Activated CD4-positive, alpha-beta T cell treated with anti-CD3 and anti-CD28 coated beads for 48 hours (primary cell): ENCODE measurements around the gene SH3RF3.

Experiments used
- DNase-seq: peaks from one replicate; pipeline ENCODE4 v3.0.0-alpha.2; 2020

The SH3RF3 gene

DNA sequence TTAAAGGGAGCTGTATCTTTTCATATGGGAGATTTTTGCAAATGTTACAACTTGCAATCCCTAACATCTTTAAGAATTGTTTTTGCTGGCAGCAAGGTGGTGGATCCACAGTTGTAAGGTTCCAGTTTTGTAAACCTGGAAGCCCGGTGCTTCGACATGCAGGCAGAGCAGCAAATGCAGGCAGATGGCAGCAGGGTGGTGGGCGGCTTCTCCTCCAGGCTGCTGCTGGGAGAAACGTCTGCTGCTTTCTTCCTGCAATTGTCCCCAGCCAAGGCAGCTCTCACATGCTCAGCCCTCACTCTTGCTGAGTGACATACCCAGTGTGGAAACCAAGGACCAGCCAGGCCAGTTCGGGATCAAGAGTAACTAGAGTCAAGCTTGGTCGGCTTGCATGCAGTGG lies 318.8 kb downstream of the SH3RF3 start:
- DNase-seq = no peak

DNA sequence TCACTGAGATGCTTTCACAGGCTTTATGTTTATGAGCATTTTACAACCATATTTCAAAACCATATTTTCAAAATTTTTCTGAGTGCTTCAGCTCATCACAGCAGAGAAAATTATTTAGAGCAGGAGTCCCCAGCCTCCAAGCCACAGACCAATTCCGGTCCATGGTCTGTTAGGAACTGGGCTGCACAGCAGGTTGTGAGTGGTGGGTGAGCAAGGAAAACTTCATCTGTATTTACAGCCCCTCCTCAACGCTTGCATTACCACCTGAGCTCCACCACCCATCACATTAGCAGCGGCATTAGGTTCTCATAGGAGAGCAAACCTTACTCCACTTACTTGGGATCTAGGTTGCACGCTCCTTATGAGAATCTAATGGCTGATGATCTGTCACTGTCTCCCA lies 319.2 kb downstream of the SH3RF3 start:
- no peak for DNase-seq

DNA sequence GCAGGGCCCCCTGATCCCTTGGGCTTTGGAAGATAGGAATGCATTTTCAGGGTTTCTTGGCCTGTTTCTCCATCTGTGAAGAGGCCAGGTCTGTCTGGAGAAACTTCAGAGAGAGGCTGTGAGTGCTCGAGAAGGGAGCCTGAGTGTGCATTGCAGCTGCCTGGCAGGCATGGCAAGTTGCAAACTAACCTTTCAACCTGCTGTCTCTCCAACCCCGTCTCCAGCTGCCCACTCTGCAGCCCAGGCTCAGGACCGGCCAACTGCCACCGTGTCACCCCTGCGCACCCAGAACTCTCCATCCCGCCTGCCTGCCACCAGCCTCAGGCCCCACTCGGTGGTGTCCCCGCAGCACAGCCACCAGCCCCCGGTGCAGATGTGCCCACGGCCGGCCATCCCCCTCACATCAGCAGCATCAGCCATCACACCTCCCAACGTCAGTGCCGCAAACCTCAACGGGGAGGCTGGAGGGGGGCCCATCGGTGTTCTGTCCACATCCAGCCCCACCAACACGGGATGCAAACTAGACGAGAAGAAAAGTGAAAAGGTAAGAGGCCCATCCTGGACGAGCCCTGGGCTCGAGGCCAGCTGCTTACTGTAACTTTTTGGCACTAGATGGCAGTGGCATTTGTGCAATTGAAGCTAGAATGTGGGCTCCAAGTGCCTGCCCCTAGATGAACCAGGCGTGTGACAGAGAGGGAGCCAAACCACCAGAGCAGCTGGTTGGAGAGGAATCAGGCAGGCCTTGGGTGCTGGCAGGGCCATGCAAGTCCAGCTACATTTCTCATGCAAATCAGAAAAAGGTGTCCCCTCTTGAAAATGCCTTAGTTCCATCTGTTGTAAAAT lies 320.2 kb downstream of the SH3RF3 start:
- DNase-seq = no peak

DNA sequence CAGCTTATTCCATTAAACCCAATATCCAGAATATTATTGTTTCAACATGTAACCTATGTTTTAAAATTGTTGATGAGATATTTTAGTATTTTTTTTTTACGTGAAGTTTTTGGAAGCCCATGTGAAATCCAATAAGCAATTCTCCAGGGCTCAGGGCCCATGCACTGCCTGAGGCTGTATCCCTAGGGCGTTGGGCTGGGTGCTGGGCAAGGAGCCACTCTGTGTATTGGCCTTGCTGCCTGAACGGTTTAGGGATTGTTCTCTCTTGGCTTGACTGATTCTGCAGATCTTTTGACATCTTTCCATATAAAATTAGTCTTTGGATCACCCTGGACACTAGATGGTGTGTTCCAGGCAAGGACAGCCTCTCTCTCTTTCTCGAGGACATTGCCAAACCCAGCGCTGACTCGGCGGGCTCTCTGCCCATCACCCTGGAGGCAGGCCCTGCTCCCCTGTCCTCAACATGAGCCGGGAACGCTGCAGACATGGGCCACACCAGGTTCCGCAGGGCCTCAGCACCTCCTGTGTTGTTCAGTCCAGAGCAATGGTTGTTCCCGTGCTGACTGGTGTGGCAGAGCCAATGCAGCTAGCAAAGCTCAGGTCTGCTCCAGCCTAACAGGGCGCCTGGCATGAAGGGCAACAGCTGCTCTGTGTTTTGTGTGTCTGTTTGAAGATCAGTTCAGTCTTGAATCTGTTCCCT lies 321.7 kb downstream of the SH3RF3 start:
- no peak for DNase-seq

DNA sequence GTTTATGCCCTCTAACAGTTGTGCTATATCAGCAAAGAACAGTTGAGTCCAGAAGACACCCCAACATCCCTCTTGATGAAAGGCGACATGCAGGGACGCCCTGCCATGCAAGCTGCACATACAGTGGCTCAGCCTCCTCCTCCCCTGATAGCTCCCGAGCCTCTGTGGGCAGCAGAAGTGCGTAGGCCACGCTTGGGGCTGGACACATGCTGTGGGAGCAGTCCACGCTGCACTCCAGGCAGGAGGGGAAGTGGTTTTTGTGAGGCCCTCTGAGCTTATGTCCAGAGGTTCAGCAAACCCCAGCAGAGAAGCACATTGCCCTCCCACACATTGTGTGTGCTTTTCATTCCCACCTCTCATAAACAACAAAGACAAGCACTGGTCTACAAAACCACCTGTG lies 322.7 kb downstream of the SH3RF3 start:
- no peak for DNase-seq

DNA sequence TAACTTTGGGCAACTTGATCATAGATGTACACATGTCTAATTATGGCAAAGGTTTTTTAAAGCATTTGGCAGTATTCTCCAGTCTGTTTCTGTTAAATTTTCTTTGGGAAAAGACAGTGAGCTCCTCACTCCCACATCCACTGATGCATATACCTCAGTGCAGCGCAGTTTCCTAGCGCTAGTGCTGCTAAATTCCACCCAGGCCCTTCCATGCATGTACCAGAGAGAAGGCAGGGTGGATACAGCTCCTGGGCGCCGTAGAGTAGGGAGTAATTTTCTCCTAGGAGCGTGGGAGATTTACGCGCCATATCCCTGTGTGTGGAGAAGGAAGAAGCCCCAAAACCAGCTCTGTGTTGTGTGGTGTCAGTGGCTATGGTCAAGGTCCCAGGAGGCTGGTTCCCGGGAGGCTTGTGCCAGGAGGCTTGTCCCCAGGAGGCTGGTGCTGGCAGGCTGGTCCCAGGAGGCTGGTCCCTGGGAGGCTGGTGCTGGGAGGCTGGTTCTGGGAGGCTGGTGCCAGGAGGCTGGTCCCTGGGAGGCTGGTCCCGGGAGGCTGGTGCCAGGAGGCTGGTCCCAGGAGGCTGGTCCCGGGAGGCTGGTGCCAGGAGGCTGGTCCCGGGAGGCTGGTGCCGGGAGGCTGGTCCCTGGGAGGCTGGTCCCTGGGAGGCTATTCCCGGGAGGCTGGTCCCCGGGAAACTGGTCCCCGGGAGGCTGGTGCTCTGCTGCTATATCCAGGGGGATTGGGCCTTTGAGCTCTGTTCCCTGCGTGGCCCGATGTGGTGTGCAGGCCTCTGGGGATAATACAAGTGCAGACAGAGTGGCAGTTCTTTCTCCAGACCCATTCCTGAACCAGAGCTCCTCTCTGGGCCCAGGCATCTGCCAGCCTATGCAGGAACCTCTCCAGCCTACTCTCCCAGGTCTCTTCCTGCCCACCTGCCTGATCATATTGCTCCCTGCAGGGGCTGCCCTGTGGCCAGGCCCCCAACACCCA lies 323.6 kb downstream of the SH3RF3 start:
- no peak for DNase-seq

DNA sequence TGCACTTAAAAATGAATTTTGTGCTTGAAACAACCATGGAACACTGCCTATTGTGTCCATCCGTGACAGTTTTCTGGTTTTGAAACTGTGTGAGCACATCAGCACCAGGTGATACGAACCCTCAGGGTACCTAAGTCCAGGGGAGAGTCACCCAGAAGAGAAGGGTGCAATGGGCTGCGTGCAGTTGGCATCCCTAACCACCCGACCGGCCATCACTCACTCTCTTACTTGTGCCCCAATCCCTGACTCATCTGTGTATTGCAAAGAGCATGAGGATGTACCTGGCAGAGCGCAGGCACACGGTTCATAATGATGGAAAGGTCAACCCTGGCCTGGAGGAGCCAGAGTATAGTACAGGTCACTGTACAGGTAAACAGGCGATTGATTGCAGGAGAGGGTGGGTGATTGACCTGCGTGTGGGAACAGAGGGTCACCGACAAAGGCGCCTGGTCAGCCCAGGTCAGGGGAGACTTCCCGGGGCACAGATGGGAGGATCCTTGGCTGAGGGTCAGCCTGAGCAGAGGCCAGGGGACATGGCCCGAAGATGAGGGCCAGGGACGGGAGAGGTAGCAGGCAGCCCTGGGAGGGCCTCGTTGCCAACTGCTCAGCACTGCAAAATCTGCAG lies 324.5 kb downstream of the SH3RF3 start:
- no peak for DNase-seq

DNA sequence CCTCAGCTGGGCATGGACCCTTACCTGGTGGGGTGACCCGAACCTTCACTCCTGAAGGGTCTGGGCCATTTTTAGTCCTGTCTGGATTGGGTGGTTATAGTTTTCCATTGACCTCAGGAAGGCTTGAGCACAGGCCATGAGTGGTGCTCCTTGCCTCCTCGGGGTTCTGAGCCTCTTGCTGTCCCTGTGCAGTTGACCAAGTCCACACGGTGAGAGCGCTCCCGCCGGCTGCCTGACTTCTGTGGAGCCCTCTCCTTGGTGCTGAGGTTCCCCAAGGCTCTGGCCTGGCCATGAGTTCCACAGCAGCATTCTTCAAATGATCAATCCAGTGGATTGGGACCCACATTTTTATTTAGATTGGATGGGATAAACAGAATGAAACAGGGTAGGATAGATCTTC lies 325.3 kb downstream of the SH3RF3 start:
- DNase-seq = no peak

DNA sequence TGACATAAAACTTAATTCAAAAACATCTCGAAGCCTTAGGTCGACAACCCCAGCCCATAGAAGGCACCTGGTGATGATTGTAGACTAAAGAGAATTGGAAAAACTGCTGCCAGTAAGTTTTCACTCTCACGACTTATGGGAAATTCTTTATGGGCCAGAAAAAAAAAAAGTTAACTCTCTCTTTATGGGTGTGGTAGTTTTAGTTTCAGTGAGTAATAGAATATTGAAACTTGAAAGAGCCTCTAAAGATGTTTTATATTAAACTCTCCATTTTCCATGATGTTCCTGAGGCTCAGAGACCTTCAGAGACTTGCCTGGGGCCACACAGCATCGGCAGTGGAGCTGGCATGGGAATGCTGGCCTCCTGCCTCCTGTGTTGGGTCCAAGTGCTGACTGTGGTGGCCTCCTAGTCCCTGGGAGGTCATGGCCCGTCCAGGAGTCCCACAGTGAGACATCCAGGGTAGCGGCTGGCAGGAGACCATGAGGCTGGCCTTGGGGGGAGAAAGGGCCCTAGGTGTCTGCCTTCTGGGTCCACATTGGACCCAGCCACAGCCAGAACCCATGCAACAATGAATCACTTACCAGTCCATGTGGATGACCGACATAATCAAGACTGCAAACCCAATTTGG lies 325.9 kb downstream of the SH3RF3 start:
- no peak for DNase-seq

DNA sequence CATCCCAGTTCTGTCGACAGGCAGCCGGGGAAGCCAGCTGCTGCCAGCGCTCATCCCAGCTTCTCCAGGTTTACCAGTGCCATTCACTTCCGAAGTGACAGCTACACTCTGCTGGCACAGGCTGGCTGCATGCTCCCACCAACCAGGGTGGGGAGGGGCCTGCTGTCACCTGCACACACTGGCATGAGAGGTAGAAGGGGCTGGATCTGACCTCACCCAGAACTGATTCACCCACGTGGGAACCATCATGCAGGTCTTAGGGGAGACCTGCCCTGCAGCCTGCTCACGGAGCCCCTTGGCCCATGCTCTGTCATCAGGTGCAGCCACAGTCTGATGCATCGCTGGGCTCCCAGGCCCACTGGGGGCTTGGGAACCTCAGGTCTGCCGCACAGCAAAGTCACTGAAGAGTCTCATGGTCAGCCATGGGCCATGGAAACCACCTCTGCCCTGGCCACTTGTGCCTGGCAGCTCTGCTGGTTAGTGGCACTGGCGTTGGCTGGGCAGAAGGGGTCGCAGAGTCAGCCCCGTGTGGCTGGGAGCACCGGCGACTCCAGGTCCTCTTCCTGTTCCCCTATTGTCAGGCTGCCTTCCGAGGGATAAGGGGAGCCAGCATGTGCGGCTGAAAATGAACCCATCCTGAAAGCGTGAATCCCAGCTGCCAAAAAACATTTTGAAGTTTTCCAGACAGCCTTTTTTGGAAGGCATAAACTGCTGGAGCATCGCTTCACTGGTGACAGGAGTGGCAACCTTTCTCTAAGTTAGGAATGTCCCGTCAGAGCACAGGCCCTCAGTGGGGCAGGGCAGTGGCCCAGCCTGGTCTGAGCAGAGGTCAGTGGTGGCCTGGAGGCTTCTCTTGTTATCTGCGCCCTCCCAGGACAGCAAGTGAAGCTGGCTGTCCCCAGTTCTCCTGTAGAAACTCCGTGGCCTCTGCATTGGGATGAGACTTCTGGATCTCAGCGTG lies 327.0 kb downstream of the SH3RF3 start:
- DNase-seq = no peak

DNA sequence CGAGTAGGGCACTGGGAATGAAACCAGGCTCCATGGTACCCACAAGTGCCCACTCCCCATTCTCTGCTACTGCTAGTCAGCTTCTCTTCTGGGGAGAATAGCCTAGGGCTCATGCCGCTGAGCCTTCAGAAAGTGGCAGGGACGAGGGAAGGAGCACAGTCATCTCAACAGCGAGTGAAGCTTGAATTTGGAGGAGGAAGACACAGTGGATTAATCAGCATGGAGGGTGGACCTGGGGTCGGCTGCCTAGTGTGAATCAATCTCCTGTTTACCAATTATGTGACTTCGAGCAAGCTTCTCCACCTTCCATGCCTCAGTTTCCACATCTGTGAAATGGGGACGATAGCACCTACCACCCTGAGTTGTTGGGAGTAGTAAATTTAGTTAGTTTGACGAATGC lies 327.8 kb downstream of the SH3RF3 start:
- no peak for DNase-seq

DNA sequence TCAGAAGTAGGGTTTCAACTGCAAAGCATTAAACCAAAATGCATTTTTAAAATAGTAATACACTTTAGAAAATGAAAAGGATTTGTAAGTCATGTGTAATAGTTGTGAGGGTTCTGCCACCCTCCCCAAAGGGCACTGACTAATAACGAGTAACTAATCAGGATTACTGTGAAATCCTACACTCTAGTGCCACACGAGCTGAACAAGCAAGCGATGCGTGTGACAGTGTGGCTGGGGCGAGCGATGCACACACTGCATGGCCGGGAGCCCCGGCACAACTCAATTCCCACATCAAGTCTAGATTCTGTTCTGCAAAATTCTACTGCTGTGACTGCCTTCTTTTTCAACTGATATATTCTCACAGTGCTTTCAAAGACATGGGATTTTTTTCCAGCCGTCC lies 328.4 kb downstream of the SH3RF3 start:
- DNase-seq = no peak

DNA sequence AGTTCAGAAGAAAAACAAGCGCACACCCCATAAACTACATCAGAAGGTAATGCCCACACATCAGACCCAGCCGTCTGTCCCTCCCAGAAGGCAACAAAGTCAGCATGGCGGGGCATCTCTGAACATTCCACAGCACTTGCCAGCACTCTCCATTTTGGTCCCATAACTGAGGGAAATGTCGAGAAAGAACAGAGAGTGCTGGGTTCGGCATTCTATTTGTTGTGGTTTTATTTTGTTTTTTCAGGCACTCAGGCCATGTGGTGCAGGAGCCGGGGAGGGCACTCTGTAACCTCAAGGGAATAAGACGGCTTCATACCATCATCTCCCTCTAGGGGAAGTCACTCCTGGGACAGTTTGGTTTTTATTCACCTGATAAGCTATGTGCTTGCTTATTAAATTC lies 328.8 kb downstream of the SH3RF3 start:
- no peak for DNase-seq

DNA sequence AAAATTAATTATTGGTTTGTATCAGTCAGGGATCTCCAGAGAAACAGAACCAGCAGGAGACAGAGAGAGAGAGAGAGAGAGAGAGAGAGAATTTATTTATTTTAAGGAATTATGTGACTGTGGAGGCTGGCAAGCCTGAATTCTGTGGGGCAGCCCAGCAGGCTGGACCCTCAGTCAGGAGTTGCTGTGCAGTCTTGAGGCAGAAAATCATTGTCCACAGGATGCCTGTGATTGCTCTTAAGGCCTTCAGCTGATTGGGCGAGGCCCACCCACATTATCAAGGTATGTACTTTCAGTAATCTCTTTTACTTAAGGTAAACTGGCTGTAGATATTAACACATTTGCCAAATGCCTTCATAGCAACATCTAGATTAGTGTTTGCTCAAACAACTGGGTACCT lies 329.5 kb downstream of the SH3RF3 start:
- no peak for DNase-seq

DNA sequence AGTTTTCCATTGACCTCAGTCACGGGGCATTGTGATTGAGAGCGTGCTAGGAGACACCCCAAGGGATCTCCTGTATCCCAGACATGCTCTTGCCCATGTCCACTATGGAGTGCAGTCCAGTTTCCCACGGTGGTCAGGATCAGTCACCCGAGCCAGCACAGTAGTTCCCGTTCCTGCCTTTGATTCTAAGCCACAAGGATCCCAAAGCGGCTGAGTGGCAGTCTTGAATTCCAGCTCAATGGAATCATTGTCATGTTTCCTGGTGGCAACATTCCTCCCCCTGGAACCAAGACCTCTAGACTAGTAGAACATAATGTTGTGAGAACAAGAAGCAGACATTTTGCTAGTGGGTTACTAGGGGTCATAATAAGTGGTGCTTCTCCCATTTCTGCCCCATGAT lies 330.5 kb downstream of the SH3RF3 start:
- no peak for DNase-seq

DNA sequence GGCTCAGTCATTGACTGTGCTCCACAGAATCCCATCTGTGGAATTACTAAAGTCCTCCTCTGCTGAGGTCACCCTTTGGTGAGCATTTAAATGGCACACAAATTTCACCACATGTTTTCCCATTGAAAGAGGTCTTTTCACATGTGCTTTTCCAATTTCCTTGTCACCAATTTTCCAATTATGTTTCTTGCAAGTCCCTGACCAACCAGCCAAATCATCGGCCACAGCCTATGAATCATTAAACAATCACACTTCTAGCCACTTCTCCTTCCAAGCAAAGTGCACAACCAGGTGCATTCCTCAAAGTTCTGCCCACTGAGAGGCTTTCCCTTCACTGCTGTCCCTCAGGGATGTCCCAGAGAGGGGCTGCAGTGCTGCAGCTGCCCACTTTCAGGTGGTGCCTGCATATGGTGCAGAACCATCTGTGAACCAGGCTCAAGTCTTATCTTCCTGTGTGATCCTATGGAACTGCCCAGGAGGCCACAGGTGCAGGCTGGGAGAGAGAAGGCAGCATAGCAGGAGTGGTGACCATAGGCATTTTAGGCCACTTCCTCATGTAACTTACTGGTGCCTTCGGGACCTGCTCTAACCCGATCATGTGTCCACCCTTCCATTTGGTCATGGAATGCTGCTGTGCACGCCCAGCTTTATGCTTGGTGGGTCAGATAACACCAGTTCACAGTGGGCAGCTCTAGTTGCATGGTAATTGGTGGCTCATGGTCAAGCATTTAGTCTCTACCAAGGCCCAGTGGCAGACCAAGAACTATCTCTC lies 331.7 kb downstream of the SH3RF3 start:
- DNase-seq = no peak

DNA sequence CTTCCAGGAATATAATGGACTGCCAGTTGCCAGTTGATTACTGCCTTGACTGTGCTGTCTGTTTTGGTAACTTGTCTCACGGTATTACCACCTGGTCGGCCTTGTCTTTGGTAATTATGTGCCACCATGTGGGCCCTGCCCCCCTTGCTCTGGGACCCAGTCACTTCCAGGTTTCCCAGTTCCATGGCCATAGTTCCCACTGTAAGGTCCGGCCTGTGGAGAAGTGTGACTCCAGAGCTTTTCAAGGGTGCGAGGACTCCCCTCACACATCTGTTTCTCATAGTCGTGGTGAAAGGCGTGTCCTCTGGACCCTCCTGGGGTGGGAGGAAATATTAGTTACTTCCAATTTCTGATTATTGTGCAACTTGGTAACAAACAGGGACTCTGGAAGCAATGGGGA lies 334.2 kb downstream of the SH3RF3 start:
- DNase-seq = no peak

DNA sequence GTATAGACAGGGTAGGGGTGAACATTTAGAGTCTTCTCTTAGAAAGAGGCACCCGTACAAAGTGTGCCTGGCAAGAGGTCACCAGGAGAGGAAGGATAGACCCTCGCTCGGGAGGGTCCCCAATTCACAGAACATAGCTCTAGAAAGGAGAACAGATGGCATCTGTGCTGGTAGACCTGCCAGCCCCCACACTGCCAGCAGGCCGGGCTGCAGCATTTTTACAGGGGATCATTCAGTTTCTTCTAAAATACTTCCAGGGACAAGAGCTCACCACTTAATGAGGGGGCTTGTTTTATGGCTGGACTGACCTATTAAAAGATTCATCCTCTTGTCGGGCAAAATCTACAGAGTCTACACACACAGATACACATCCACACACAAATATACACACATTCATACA lies 334.9 kb downstream of the SH3RF3 start:
- DNase-seq = no peak

DNA sequence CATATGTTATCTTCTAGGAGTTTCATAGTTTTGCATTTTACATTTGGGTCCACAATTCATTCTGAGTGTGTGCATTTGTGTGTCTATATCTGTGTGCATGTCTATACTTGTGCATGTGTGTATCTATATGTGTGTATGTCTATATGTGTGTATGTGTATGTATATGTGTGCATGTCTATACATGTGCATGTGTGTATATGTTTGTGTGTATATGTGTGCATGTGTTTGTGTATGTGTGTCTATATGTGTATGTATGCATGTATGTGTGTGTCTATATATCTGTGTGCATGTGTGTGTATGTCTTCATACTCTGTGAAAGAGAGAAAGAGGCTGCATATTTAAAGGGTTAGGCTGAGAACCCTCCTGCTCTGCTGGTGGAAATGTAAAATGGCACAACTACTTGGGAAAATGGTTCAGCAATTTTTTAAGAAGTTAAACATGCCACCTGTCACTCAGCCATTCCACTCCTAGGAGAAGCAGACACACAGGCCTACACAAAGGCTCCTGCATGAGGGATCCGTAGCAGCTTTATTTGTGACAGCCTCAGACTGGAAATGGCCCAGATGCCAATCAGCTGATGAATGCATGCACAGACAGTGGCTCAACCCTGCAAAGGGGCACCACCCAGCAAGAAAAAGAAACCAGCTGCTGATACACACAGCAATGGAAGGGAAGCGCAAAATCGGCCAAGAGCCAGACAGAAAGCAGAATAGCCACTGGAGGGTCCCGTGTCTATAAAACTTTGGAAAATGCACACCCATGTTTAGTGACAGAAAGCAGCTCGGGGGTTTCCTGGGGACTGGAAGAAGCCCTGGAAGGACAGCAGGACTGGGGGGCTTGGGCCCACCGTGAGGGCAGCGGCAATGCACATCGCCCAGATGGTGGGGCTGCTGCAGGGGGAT lies 337.9 kb downstream of the SH3RF3 start:
- DNase-seq = no peak
